ENCODE measurements around the gene TMTC3. TPM values are rescaled to one million over a fixed set of nuclear protein-coding genes. Genes with fewer than 3 reads are reported as not detected.

Gene TMTC3
- total and polyA plus RNA-seq, 2 of the 4 experiments (the other 2 are of a cell fraction): 3.7 to 44.3 TPM

- TF ChIP-seq RFX5 (IDR thresholded peaks at IDR 0.05; ENCODE audit: low read depth, low read length): no peak
- TF ChIP-seq BHLHE40 (IDR thresholded peaks at IDR 0.05; ENCODE audit: low read depth, low read length): no peak
- no peak for TF ChIP-seq MXI1 (IDR thresholded peaks at IDR 0.05; ENCODE audit: borderline replicate concordance, low read depth, low read length)
- no peak for TF ChIP-seq POLR2A (IDR thresholded peaks at IDR 0.05; ENCODE audit: low read depth, low read length)
- TF ChIP-seq RAD21 (IDR thresholded peaks at IDR 0.05; ENCODE audit: low read length): no peak
- no peak for TF ChIP-seq MAFK (IDR thresholded peaks at IDR 0.05; ENCODE audit: low read depth, low read length)
- H3K23ac ChIP-seq (ENCODE audit: low read depth, low read length): no peak overlapping the region
- H4K20me1 ChIP-seq (ENCODE audit: insufficient read depth, low read length): no peaks in the 10 kb centered on the region
- H3K9me1 ChIP-seq (ENCODE audit: insufficient read depth, low read length): no peaks in the 10 kb centered on the region
- H3K4me1 ChIP-seq (ENCODE audit: control insufficient read depth, insufficient read depth, low read length): no peaks in the 10 kb centered on the region
- H2BK15ac ChIP-seq (ENCODE audit: low read depth, low read length): no peak overlapping the region
- ATAC-seq (ENCODE audit: low read depth) (no peak), DNase-seq (no peak)
- intact Hi-C loops (cut with micrococcal nuclease) (no loop called here), dilution Hi-C loops (cut with HindIII; ENCODE audit: low sequenced_read_pairs, unreplicated experiment) (no loop called here), in situ Hi-C loops (cut with MboI; ENCODE audit: low sequenced_read_pairs) (no loop called here)
- H2BK20ac ChIP-seq (ENCODE audit: low read depth, low read length): no peak overlapping the region
- H3K4ac ChIP-seq (ENCODE audit: low read depth, low read length): no peak overlapping the region
- H4K8ac ChIP-seq (ENCODE audit: low read depth in 2 of 2, low read length in 2 of 2): no peak overlapping the region
- no peak overlapping the region for H2AK9ac ChIP-seq (replicated peaks; ENCODE audit: low read depth, low read length, poor library complexity)
- no peak overlapping the region for H3K4me3 ChIP-seq (ENCODE audit: insufficient read depth, low read depth, low read length)
- no peaks in the 10 kb centered on the region for H3K36me3 ChIP-seq (ENCODE audit: control insufficient read depth, insufficient read depth, low read length)
- H2BK5ac ChIP-seq (ENCODE audit: low read depth, low read length, poor library complexity, severe bottlenecking): no peak overlapping the region
- H2AK5ac ChIP-seq (ENCODE audit: low read depth, low read length): no peak overlapping the region
- H3K79me1 ChIP-seq (ENCODE audit: low read depth in 1 of 2, low read length in 2 of 2): no peaks in the 10 kb centered on the region
- ChIA-PET POLR2A (ENCODE audit: unreplicated experiment) (no interaction called here), CTCF (no interaction called here)
- H4K91ac ChIP-seq (ENCODE audit: insufficient read depth, low read depth, low read length): no peak overlapping the region
- no peak overlapping the region for H3K27ac ChIP-seq (ENCODE audit: insufficient read depth, low read length)
- no peak overlapping the region for H2BK120ac ChIP-seq (ENCODE audit: low read depth, low read length)
- no TSS peak for BruUV-seq (replicated peaks)
- no peaks in the 10 kb centered on the region for H3K27me3 ChIP-seq (ENCODE audit: control insufficient read depth, insufficient read depth, low read length)
- H3K56ac ChIP-seq (ENCODE audit: extremely low read depth, insufficient read depth, low read length): no peak overlapping the region
- no peak overlapping the region for H3K14ac ChIP-seq (replicated peaks; ENCODE audit: low read depth, low read length)
- H3K9ac ChIP-seq (ENCODE audit: low read depth, low read length): no peak overlapping the region
- H3K4me2 ChIP-seq (ENCODE audit: low read depth, low read length): no peak overlapping the region
- H3K18ac ChIP-seq (ENCODE audit: low read depth, low read length): no peak overlapping the region
- H4K5ac ChIP-seq (ENCODE audit: low read depth, low read length): no peak overlapping the region
- peaks cover 7% of the 10 kb centered on the region for H3K9me3 ChIP-seq (ENCODE audit: control insufficient read depth, insufficient read depth, low read length)
- H2AFZ ChIP-seq (replicated peaks; ENCODE audit: low read length, poor library complexity): no peak overlapping the region
Measured at GRCh38 chr12:88223519-88223918, 81.4 kb downstream of the TMTC3 start.

Data from IMR-90 (cell line).